K562 (cell line): Measurements from ENCODE around the gene DCUN1D3. TPM values are rescaled to one million over a fixed set of nuclear protein-coding genes. Genes with fewer than 3 reads are reported as not detected.

Source experiments
- ATAC-seq: fragments of 200-7000 bp; cut with Tn5 transposase; 3 replicates; pipeline ENCODE4 v1.9.1; 2020; ENCODE audit warnings: moderate library complexity
- BruUV-seq: library from RNA; stranded (reverse); fragments of 400-500 nt; replicated peaks from 2 replicates; lab custom pipeline; 2021; lab: Mats Ljungman, UMichigan
- CTCF ChIA-PET: fragments of 300-600 bp; formaldehyde crosslinking; extraction: SDS; loops from one replicate; lab custom pipeline; 2021; ENCODE audit warnings: low intra/inter-chr PET ratio; lab: Yijun Ruan, JAX
- POLR2A ChIA-PET: fragments of 300-600, 350-650 bp; sonication (Branson Sonifier 250); formaldehyde crosslinking; extraction: SDS; loops from one replicate; lab custom pipeline; 2021; ENCODE audit warnings: antibody characterized with exemption, inconsistent platforms; lab: Yijun Ruan, JAX
- DNase-seq, 4 experiments: peaks; one replicate each; pipeline versions ENCODE4 v3.0.0 to v3.0.0-alpha.2; 2011 to 2018; ENCODE audit warnings: low spot score in 3 of 4, mixed read lengths in 3 of 4; ENCODE audit errors: extremely low read depth in 1 of 4
- FAIRE-seq: peaks from 2 replicates; lab custom pipeline; 2011; peaks lifted over from hg19 to GRCh38; lab: Jason Lieb, UNC
- H2AFZ ChIP-seq: 2 replicates; pipeline ENCODE4 v1.6.0; 2011; ENCODE audit warnings: low read depth, low read length, control low read depth, inconsistent platforms
- H3K27ac ChIP-seq: fragments of 200-600 bp; 3 replicates; pipeline ENCODE4 v1.8.0; 2011; ENCODE audit warnings: low read depth, mild to moderate bottlenecking, control low read depth, inconsistent platforms, low read length, moderate library complexity, mixed read lengths; ENCODE audit errors: extremely low read depth
- H3K27me3 ChIP-seq, 2 experiments: fragments of 300-600 bp in 1 of 2; 2 replicates in 1 of 2; 3 replicates in 1 of 2; pipeline versions ENCODE4 v1.6.0 to v1.8.0; 2011; ENCODE audit warnings: inconsistent platforms in 2 of 2, low read length in 2 of 2, mild to moderate bottlenecking in 1 of 2, mixed read lengths in 1 of 2, moderate library complexity in 1 of 2; ENCODE audit not compliant: control insufficient read depth in 2 of 2, insufficient read depth in 2 of 2
- H3K36me3 ChIP-seq: fragments of 300-600 bp; 3 replicates; pipeline ENCODE4 v1.8.0; 2011; ENCODE audit warnings: mild to moderate bottlenecking, low read length, inconsistent platforms; ENCODE audit not compliant: control insufficient read depth, insufficient read depth
- H3K4me1 ChIP-seq, 2 experiments: fragments of 200-600 bp in 1 of 2; replicated peaks in 1 of 2; 2 replicates in 1 of 2; 3 replicates in 1 of 2; pipeline versions ENCODE4 v1.5.1 to v1.8.0; 2011; ENCODE audit warnings: inconsistent platforms in 2 of 2, low read length in 2 of 2, mild to moderate bottlenecking in 1 of 2, mixed read lengths in 1 of 2, moderate library complexity in 1 of 2; ENCODE audit not compliant: control insufficient read depth in 2 of 2, insufficient read depth in 2 of 2
- H3K4me2 ChIP-seq: 2 replicates; pipeline ENCODE4 v1.6.1; 2011; ENCODE audit warnings: low read length, control low read depth, inconsistent platforms, mixed read lengths; ENCODE audit not compliant: insufficient read depth
- H3K4me3 ChIP-seq: fragments of 200-600 bp; sonication (generic), shearing (Covaris generic); 2 replicates; pipeline ENCODE4 v1.5.1; 2016; ENCODE audit warnings: control low read depth, inconsistent platforms
- H3K79me2 ChIP-seq: fragments of 200-600 bp; 3 replicates; pipeline ENCODE4 v1.8.0; 2011; ENCODE audit warnings: low read length, inconsistent platforms; ENCODE audit not compliant: control insufficient read depth, insufficient read depth
- H3K9ac ChIP-seq, 2 experiments: 2 replicates each; pipeline versions ENCODE4 v1.6.0 to v1.6.1; 2011; ENCODE audit warnings: low read depth in 2 of 2, low read length in 2 of 2, control low read depth in 1 of 2, inconsistent platforms in 1 of 2, mild to moderate bottlenecking in 1 of 2, mixed read lengths in 1 of 2; ENCODE audit not compliant: insufficient read depth in 1 of 2
- H3K9me1 ChIP-seq: one replicate; pipeline ENCODE4 v1.6.0; 2011; ENCODE audit warnings: inconsistent platforms, mild to moderate bottlenecking, low read length, moderate library complexity; ENCODE audit not compliant: control insufficient read depth, insufficient read depth
- H3K9me3 ChIP-seq: replicated peaks from 2 replicates; pipeline ENCODE4 v1.5.1; 2011; ENCODE audit warnings: low read depth, low read length, inconsistent platforms; ENCODE audit not compliant: control insufficient read depth, insufficient read depth
- H4K20me1 ChIP-seq: replicated peaks from 2 replicates; pipeline ENCODE4 v1.6.1; 2011; ENCODE audit warnings: low read length, inconsistent platforms, mixed read lengths; ENCODE audit not compliant: control insufficient read depth, insufficient read depth
- CBFA2T3 ChIP-seq: fragments of 450-650 bp; IDR thresholded peaks from 2 replicates; pipeline ENCODE4 v1.6.1; 2017
- DEAF1 ChIP-seq: fragments of 450-650 bp; formaldehyde crosslinking; IDR thresholded peaks from 2 replicates; pipeline ENCODE4 v1.4.0; 2020; ENCODE audit warnings: mild to moderate bottlenecking, moderate library complexity
- ZNF280A ChIP-seq: fragments of 450-650 bp; IDR thresholded peaks from 2 replicates; pipeline ENCODE4 v1.6.1; 2018; ENCODE audit warnings: mild to moderate bottlenecking, low read depth; ENCODE audit not compliant: partially characterized antibody
- WGBS: fragments of 100-300 bp; shearing (Covaris generic); methylation state at CpG from one replicate; pipeline ENCODE4 v1.1.6; 2016; ENCODE audit warnings: low coverage, mixed read lengths; ENCODE audit not compliant: insufficient coverage; ENCODE audit errors: missing lambda C conversion rate; 5-methylcytosine and 5-hydroxymethylcytosine counted together
- in situ Hi-C: fragments of 300-500 bp; cut with MboI; formaldehyde crosslinking; loops from 4 replicates; pipeline ENCODE4 v1.15.0; 2018; ENCODE audit warnings: inconsistent platforms, mixed read lengths
- intact Hi-C: fragments of 100-400 bp; cut with micrococcal nuclease; formaldehyde crosslinking; loops from 2 replicates; pipeline ENCODE4 v1.14.2; 2022
- polyA plus RNA-seq, 8 experiments: library from polyadenylated mRNA; depleted of rRNA in 4 of 8; stranded (reverse) in 5 of 8; unstranded in 3 of 8; fragments of >200 nt; fragmentation: Nextera tagmentation in 2 of 8; fragmentation: Illumina TruSeq in 1 of 8; extraction: Ambion mirVana in 2 of 8; extraction: Trizol in 1 of 8; gene quantifications; 2 replicates each; pipeline versions ENCODE4 v1.2.1 to v1.2.3, GENCODE V29; 2011 to 2014; ENCODE audit warnings: inconsistent platforms in 1 of 8, missing spikeins in 1 of 8
- total RNA-seq, 7 experiments: library from RNA; depleted of rRNA in 6 of 7; stranded (reverse); fragments of >200 nt in 6 of 7; fragmentation: Illumina TruSeq in 2 of 7; extraction: Trizol in 2 of 7; gene quantifications; 2 replicates each; pipeline versions ENCODE4 v1.2.1 to v1.2.3, GENCODE V29; 2011 to 2021; ENCODE audit warnings: low replicate concordance in 1 of 7

The DCUN1D3 gene
- total and polyA plus RNA-seq, 9 of the 15 experiments (the other 6 are each of a cell fraction or from before 2014, with no cell fraction given) = 1.0 to 4.7 (median 2.2) TPM

DNA sequence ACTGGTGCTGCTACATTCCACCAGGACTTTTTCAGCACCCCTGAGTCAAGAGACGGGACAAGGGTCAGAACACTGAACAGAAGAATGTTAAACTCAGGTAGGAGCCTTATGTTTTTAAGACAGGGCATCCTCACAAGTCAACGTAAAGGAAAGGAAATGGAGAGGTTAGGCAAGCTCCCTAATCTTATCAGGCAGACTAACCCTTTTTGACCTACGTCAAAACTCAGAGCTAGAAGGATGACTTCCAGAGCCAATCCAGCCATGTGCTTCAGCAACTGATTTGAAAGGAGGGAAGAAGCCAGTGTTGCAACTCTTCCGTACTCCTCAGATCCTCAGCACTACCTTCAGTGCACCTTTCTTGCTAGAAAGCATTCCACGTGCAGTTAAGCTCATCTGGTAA lies 47.0 kb downstream of the DCUN1D3 start:
- intact Hi-C loops = loop anchor here (5.0 to 10.0 kb wide), 3 partner anchors 49 to 452 kb away; partner anchors contain the start of genes DCUN1D3 and LYRM1
- no peak overlapping the region for H3K4me3 ChIP-seq
- TF ChIP-seq ZNF280A (no peak), DEAF1 (CRISPR knock-in tag) (no peak), CBFA2T3 (peak; percentile 18; the same call in 1 of the 2 replicates)
- TF ChIP-seq, all 486 proteins: peak for 1
- H2AFZ ChIP-seq = no peak overlapping the region
- no peaks in the 10 kb centered on the region; a peak in 1 of 5 replicates for H3K4me1 ChIP-seq
- no peak overlapping the region for H3K9ac ChIP-seq
- peaks cover 16% of the 10 kb centered on the region; the same call in 1 of the 3 replicates for H3K36me3 ChIP-seq
- no peaks in the 10 kb centered on the region for H3K9me1 ChIP-seq
- in situ Hi-C loops = loop anchor here (5.0 kb wide), 1 partner anchor 234 kb away; no protein-coding TSS in a partner anchor
- POLR2A ChIA-PET = interaction anchor here (1.5 to 1.6 kb wide), 2 partner anchors 13 to 14 kb away, joined by 4 to 6 read pairs; no protein-coding TSS in a partner anchor
- H3K9me3 ChIP-seq = no peaks in the 10 kb centered on the region
- ATAC-seq (no peak), DNase-seq (no peak), FAIRE-seq (no peak)
- H3K79me2 ChIP-seq = no peaks in the 10 kb centered on the region
- CTCF ChIA-PET = no interaction called here
- H3K4me2 ChIP-seq = no peak overlapping the region
- H3K27ac ChIP-seq = no peak overlapping the region
- H3K27me3 ChIP-seq = no peaks in the 10 kb centered on the region
- BruUV-seq = no TSS peak
- H4K20me1 ChIP-seq = no peaks in the 10 kb centered on the region
- WGBS = 51% methylated on average over 5 of the region's 5 CpGs
